ENCODE results near the gene PDE3A.

DNA sequence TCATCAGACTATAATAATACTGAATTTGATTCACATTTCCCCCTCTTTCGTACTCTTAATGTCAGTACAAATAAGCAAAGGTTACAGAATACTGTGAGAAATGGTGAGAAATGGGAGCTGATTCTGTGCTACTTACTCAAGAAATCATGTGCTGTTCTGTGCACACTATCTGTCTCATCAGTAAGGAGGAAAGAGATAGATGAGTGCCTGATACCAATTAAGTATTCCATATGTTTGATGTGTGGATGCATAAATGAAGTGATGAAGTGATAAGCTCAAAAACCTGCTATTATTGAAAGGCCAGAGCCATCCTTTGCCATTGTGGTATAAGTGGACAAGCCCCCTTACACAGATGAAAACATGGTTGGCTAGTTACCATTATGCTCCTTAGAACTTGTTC, 127.7 kb downstream of the PDE3A start:
- TF ChIP-seq POLR2A (IDR thresholded peaks at IDR 0.05) = no peak
- TF ChIP-seq, protein P1, sequence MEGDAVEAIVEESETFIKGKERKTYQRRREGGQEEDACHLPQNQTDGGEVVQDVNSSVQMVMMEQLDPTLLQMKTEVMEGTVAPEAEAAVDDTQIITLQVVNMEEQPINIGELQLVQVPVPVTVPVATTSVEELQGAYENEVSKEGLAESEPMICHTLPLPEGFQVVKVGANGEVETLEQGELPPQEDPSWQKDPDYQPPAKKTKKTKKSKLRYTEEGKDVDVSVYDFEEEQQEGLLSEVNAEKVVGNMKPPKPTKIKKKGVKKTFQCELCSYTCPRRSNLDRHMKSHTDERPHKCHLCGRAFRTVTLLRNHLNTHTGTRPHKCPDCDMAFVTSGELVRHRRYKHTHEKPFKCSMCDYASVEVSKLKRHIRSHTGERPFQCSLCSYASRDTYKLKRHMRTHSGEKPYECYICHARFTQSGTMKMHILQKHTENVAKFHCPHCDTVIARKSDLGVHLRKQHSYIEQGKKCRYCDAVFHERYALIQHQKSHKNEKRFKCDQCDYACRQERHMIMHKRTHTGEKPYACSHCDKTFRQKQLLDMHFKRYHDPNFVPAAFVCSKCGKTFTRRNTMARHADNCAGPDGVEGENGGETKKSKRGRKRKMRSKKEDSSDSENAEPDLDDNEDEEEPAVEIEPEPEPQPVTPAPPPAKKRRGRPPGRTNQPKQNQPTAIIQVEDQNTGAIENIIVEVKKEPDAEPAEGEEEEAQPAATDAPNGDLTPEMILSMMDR (IDR thresholded peaks at IDR 0.05) = no peak
